Loucy (cell line): ENCODE data around the gene ARHGAP1.

Experiments used
- H2AFZ ChIP-seq: fragments of 200-600 bp; sonication (generic); 2 replicates; pipeline ENCODE4 v1.6.0; 2016; ENCODE audit warnings: antibody characterized with exemption, mild to moderate bottlenecking, low read length, moderate library complexity
- H3F3A ChIP-seq: fragments of 200-600 bp; 2 replicates; pipeline ENCODE4 v1.6.0; 2016; ENCODE audit warnings: antibody characterized with exemption, low read depth, mild to moderate bottlenecking
- H3K27me3 ChIP-seq: fragments of 200-600 bp; sonication (generic); 2 replicates; pipeline ENCODE4 v1.6.1; 2014; ENCODE audit warnings: low read length, mild to moderate bottlenecking; ENCODE audit not compliant: insufficient read depth, poor library complexity, severe bottlenecking
- H3K36me3 ChIP-seq: fragments of 200-600 bp; sonication (generic); 2 replicates; pipeline ENCODE4 v1.6.1; 2016; ENCODE audit warnings: low read length; ENCODE audit not compliant: insufficient read depth
- H3K4me1 ChIP-seq: fragments of 200-600 bp; sonication (generic); 2 replicates; pipeline ENCODE4 v1.5.1; 2014; ENCODE audit warnings: low read length, mild to moderate bottlenecking; ENCODE audit not compliant: insufficient read depth, poor library complexity, severe bottlenecking
- H3K4me2 ChIP-seq: fragments of 200-600 bp; sonication (generic); 2 replicates; pipeline ENCODE4 v1.6.0; 2014; ENCODE audit warnings: antibody characterized with exemption, low read length, low read depth, mild to moderate bottlenecking; ENCODE audit not compliant: poor library complexity, severe bottlenecking
- H3K4me3 ChIP-seq: fragments of 200-600 bp; sonication (generic); 2 replicates; pipeline ENCODE4 v1.5.1; 2014; ENCODE audit warnings: low read length, mild to moderate bottlenecking, mixed read lengths; ENCODE audit not compliant: poor library complexity, severe bottlenecking
- H3K79me2 ChIP-seq: fragments of 200-600 bp; sonication (generic); 2 replicates; pipeline ENCODE4 v1.6.1; 2014; ENCODE audit warnings: low read length; ENCODE audit not compliant: insufficient read depth
- H3K9ac ChIP-seq: fragments of 200-600 bp; sonication (generic); 2 replicates; pipeline ENCODE4 v1.6.0; 2014; ENCODE audit warnings: mild to moderate bottlenecking, low read depth, low read length, moderate library complexity; ENCODE audit not compliant: poor library complexity, severe bottlenecking
- H3K9me2 ChIP-seq: fragments of 200-600 bp; sonication (generic); replicated peaks from 2 replicates; pipeline ENCODE4 v1.6.1; 2016; ENCODE audit warnings: low read depth, low read length, mixed read lengths
- H3K9me3 ChIP-seq: fragments of 200-600 bp; sonication (generic); 2 replicates; pipeline ENCODE4 v1.6.1; 2014; ENCODE audit warnings: mild to moderate bottlenecking, antibody characterized with exemption, low read length, low read depth; ENCODE audit not compliant: insufficient read depth
- H4K20me1 ChIP-seq: fragments of 200-600 bp; sonication (generic); 2 replicates; pipeline ENCODE4 v1.6.0; 2014; ENCODE audit warnings: antibody characterized with exemption, low read length, mild to moderate bottlenecking; ENCODE audit not compliant: insufficient read depth, poor library complexity, severe bottlenecking
- CTCF ChIP-seq: fragments of 200-600 bp; sonication (generic); conservative IDR thresholded peaks from 2 replicates; pipeline ENCODE4 v1.5.1; 2014; ENCODE audit warnings: mild to moderate bottlenecking, antibody characterized with exemption, low read length
- EZH2phosphoT487 ChIP-seq: fragments of 200-600 bp; IDR thresholded peaks from 2 replicates; pipeline ENCODE4 v1.6.1; 2018; ENCODE audit warnings: antibody characterized with exemption, mild to moderate bottlenecking, moderate library complexity, borderline replicate concordance

ARHGAP1 gene

GRCh38 chr11:46681814-46682213 is 18.6 kb downstream of the ARHGAP1 start:
- H3K4me2 ChIP-seq = no peak overlapping the region
- H3K27me3 ChIP-seq = no peaks in the 10 kb centered on the region
- H4K20me1 ChIP-seq = no peaks in the 10 kb centered on the region
- peaks cover 11% of the 10 kb centered on the region for H3K4me1 ChIP-seq
- H3F3A ChIP-seq = no peaks in the 10 kb centered on the region
- no peaks in the 10 kb centered on the region for H3K9me3 ChIP-seq
- H2AFZ ChIP-seq = no peak overlapping the region
- H3K9ac ChIP-seq = no peak overlapping the region
- TF ChIP-seq CTCF (no peak), EZH2phosphoT487 (no peak)
- peaks cover 53% of the 10 kb centered on the region; the same call in 1 of the 2 replicates for H3K36me3 ChIP-seq
- H3K4me3 ChIP-seq = no peak overlapping the region
- H3K79me2 ChIP-seq = no peaks in the 10 kb centered on the region
- H3K9me2 ChIP-seq = no peaks in the 10 kb centered on the region

GRCh38 chr11:46680815-46681214 is 19.6 kb downstream of the ARHGAP1 start:
- Histone ChIP-seq H3K4me3 (no peak overlapping the region), H3F3A (peaks cover 1% of the 10 kb centered on the region; the same call in 1 of the 2 replicates), H3K9ac (no peak overlapping the region), H2AFZ (no peak overlapping the region), H3K4me2 (no peak overlapping the region), H3K79me2 (no peaks in the 10 kb centered on the region), H3K9me3 (no peaks in the 10 kb centered on the region), H3K4me1 (peaks cover 15% of the 10 kb centered on the region), H3K27me3 (no peaks in the 10 kb centered on the region), H3K36me3 (peaks cover 58% of the 10 kb centered on the region; the same call in 1 of the 2 replicates), H4K20me1 (no peaks in the 10 kb centered on the region), H3K9me2 (no peaks in the 10 kb centered on the region)
- TF ChIP-seq EZH2phosphoT487 (no peak), CTCF (no peak)

- H2AFZ ChIP-seq = no peak overlapping the region
- no peaks in the 10 kb centered on the region for H3K27me3 ChIP-seq
- no peaks in the 10 kb centered on the region for H4K20me1 ChIP-seq
- H3K4me3 ChIP-seq = no peak overlapping the region
- H3K9me2 ChIP-seq = no peaks in the 10 kb centered on the region
- no peaks in the 10 kb centered on the region for H3K9me3 ChIP-seq
- no peak overlapping the region for H3K9ac ChIP-seq
- H3K4me1 ChIP-seq = peaks cover 20% of the 10 kb centered on the region
- H3F3A ChIP-seq = peaks cover 5% of the 10 kb centered on the region; the same call in 1 of the 2 replicates
- TF ChIP-seq EZH2phosphoT487 (no peak), CTCF (no peak)
- no peak overlapping the region for H3K4me2 ChIP-seq
- peaks cover 58% of the 10 kb centered on the region; the same call in 1 of the 2 replicates for H3K36me3 ChIP-seq
- no peaks in the 10 kb centered on the region for H3K79me2 ChIP-seq
These were observed 20.2 kb downstream of the ARHGAP1 start for GRCh38 chr11:46680164-46680760.
